Measurements from ENCODE around the gene PAM.

PAM gene

DNA sequence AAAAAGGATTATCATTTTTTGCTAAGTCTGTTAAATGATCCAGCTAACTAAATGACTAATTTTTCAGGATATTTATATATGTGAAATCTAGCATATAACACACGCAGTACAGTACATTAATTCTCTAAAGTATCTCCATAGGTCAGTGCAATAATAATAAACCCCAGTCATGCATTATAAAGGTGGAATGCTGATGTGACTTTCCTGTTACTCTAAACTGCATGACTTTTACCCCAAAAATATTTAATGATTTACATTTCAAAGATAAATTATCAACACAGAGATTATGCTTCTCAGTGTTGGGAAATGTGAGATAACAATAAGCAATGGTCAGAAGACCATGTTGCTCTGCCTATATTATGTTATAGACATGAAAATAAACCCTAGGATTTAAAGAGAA, 34.1 kb upstream of the PAM start:
- Histone ChIP-seq H3K4me1 (ENCODE audit: control insufficient read depth, insufficient read depth, low read depth, low read length) (peaks cover 2% of the 10 kb centered on the region), H4K8ac (ENCODE audit: low read length) (no peak overlapping the region), H2BK120ac (ENCODE audit: low read depth, low read length) (no peak overlapping the region), H3K18ac (ENCODE audit: low read depth in 1 of 2, low read length in 2 of 2) (no peak overlapping the region), H2BK5ac (ENCODE audit: low read depth, low read length, poor library complexity, severe bottlenecking) (no peak overlapping the region), H2BK12ac (ENCODE audit: low read length in 2 of 2) (no peak overlapping the region), H3K23ac (ENCODE audit: low read length in 2 of 2) (no peak overlapping the region), H3K79me1 (replicated peaks; ENCODE audit: low read length, poor library complexity, severe bottlenecking) (no peaks in the 10 kb centered on the region), H3K27me3 (ENCODE audit: control insufficient read depth in 1 of 2, insufficient read depth in 1 of 2, low read length in 2 of 2) (no peaks in the 10 kb centered on the region), H3K9me3 (ENCODE audit: control insufficient read depth, low read length) (no peaks in the 10 kb centered on the region), H2AK5ac (ENCODE audit: low read length, severe bottlenecking) (no peak overlapping the region), H2AFZ (ENCODE audit: low read depth, low read length) (no peak overlapping the region), H4K91ac (ENCODE audit: low read length) (no peak overlapping the region), H3K36me3 (ENCODE audit: control insufficient read depth in 1 of 2, insufficient read depth in 2 of 2, low read depth in 1 of 2, low read length in 2 of 2) (no peaks in the 10 kb centered on the region), H3K27ac (ENCODE audit: low read length, poor library complexity, severe bottlenecking) (no peak overlapping the region), H3K9ac (ENCODE audit: low read length) (no peak overlapping the region), H3K4me2 (ENCODE audit: low read length, poor library complexity, severe bottlenecking) (no peak overlapping the region), H3K14ac (ENCODE audit: low read length in 2 of 2) (no peak overlapping the region), H2BK15ac (ENCODE audit: low read depth, poor library complexity, severe bottlenecking) (no peak overlapping the region), H3K4ac (ENCODE audit: low read depth in 1 of 2, low read length in 2 of 2) (no peak overlapping the region), H3K4me3 (ENCODE audit: insufficient read depth in 1 of 2, low read depth in 1 of 2, low read length in 2 of 2) (no peak overlapping the region)
- WGBS: no CpG with 5 or more reads among the region's 1 CpG
- DNase-seq: no peak

DNA sequence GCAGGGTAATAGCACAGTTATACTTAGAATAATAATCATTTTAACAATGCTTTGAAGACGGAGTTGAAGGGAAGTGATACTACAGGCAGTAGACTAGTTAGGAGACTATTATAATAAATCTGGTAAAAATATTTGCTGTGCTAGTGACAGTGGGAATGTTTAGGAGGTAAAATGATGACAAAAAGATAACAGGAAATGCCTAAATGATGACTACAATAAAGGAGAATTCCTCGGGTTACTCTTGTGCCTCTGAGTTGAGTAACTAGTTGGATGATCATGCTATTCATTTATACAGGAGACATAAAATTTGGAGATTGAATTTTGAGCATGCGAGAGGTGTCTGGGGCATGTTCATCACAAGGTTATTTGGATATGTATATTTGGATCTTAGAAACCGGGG, 32.2 kb upstream of the PAM start:
- H2BK12ac ChIP-seq (ENCODE audit: low read length in 2 of 2): no peak overlapping the region
- H3K4me1 ChIP-seq (ENCODE audit: control insufficient read depth, insufficient read depth, low read depth, low read length): no peaks in the 10 kb centered on the region
- no peak overlapping the region for H4K8ac ChIP-seq (ENCODE audit: low read length)
- H3K4me3 ChIP-seq (ENCODE audit: insufficient read depth in 1 of 2, low read depth in 1 of 2, low read length in 2 of 2): no peak overlapping the region
- H2AK5ac ChIP-seq (ENCODE audit: low read length, severe bottlenecking): no peak overlapping the region
- H3K23ac ChIP-seq (ENCODE audit: low read length in 2 of 2): no peak overlapping the region
- no peak overlapping the region for H3K18ac ChIP-seq (ENCODE audit: low read depth in 1 of 2, low read length in 2 of 2)
- H3K4ac ChIP-seq (ENCODE audit: low read depth in 1 of 2, low read length in 2 of 2): no peak overlapping the region
- no peaks in the 10 kb centered on the region for H3K9me3 ChIP-seq (ENCODE audit: control insufficient read depth, low read length)
- no peak overlapping the region for H4K91ac ChIP-seq (ENCODE audit: low read length)
- no peak overlapping the region for H2BK120ac ChIP-seq (ENCODE audit: low read depth, low read length)
- H2BK5ac ChIP-seq (ENCODE audit: low read depth, low read length, poor library complexity, severe bottlenecking): no peak overlapping the region
- H3K79me1 ChIP-seq (replicated peaks; ENCODE audit: low read length, poor library complexity, severe bottlenecking): no peaks in the 10 kb centered on the region
- H3K4me2 ChIP-seq (ENCODE audit: low read length, poor library complexity, severe bottlenecking): no peak overlapping the region
- WGBS: 36% methylated on average over 4 of the region's 4 CpGs
- no peak overlapping the region for H2AFZ ChIP-seq (ENCODE audit: low read depth, low read length)
- no peaks in the 10 kb centered on the region for H3K36me3 ChIP-seq (ENCODE audit: control insufficient read depth in 1 of 2, insufficient read depth in 2 of 2, low read depth in 1 of 2, low read length in 2 of 2)
- peak; percentile 42 for DNase-seq
- no peaks in the 10 kb centered on the region for H3K27me3 ChIP-seq (ENCODE audit: control insufficient read depth in 1 of 2, insufficient read depth in 1 of 2, low read length in 2 of 2)
- H3K27ac ChIP-seq (ENCODE audit: low read length, poor library complexity, severe bottlenecking): no peak overlapping the region
- H3K14ac ChIP-seq (ENCODE audit: low read length in 2 of 2): no peak overlapping the region
- H2BK15ac ChIP-seq (ENCODE audit: low read depth, poor library complexity, severe bottlenecking): no peak overlapping the region
- H3K9ac ChIP-seq (ENCODE audit: low read length): no peak overlapping the region

DNA sequence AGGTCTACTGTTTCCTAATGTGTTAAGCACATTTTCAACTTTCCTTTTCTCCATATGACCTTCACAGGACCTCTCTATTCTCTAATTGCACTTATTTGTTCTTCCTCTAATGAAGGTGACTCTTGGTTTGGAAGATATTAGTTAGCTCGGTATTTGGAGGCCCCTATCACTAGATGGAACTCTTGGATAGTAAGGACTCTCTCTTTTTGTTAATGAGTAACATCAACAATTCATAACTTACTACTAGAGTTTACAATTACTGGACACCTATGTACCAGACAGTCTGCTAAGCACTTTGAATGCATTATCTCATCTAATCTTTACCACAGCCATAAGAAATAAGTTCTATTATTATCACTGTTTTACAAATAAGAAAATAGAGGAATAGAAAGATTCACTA, 23.4 kb upstream of the PAM start:
- Histone ChIP-seq H3K4me3 (ENCODE audit: insufficient read depth in 1 of 2, low read depth in 1 of 2, low read length in 2 of 2) (no peak overlapping the region), H3K9me3 (ENCODE audit: control insufficient read depth, low read length) (no peaks in the 10 kb centered on the region), H3K23ac (ENCODE audit: low read length in 2 of 2) (no peak overlapping the region), H3K36me3 (ENCODE audit: control insufficient read depth in 1 of 2, insufficient read depth in 2 of 2, low read depth in 1 of 2, low read length in 2 of 2) (no peaks in the 10 kb centered on the region), H3K27ac (ENCODE audit: low read length, poor library complexity, severe bottlenecking) (no peak overlapping the region), H3K4ac (ENCODE audit: low read depth in 1 of 2, low read length in 2 of 2) (no peak overlapping the region), H2AK5ac (ENCODE audit: low read length, severe bottlenecking) (no peak overlapping the region), H2BK5ac (ENCODE audit: low read depth, low read length, poor library complexity, severe bottlenecking) (no peak overlapping the region), H2BK12ac (ENCODE audit: low read length in 2 of 2) (no peak overlapping the region), H2BK15ac (ENCODE audit: low read depth, poor library complexity, severe bottlenecking) (no peak overlapping the region), H4K8ac (ENCODE audit: low read length) (no peak overlapping the region), H3K4me1 (ENCODE audit: control insufficient read depth, insufficient read depth, low read depth, low read length) (peaks cover 2% of the 10 kb centered on the region), H3K27me3 (ENCODE audit: control insufficient read depth in 1 of 2, insufficient read depth in 1 of 2, low read length in 2 of 2) (no peaks in the 10 kb centered on the region), H3K18ac (ENCODE audit: low read depth in 1 of 2, low read length in 2 of 2) (no peak overlapping the region), H2BK120ac (ENCODE audit: low read depth, low read length) (no peak overlapping the region), H4K91ac (ENCODE audit: low read length) (no peak overlapping the region), H2AFZ (ENCODE audit: low read depth, low read length) (no peak overlapping the region), H3K14ac (ENCODE audit: low read length in 2 of 2) (no peak overlapping the region), H3K4me2 (ENCODE audit: low read length, poor library complexity, severe bottlenecking) (no peak overlapping the region), H3K79me1 (replicated peaks; ENCODE audit: low read length, poor library complexity, severe bottlenecking) (no peaks in the 10 kb centered on the region), H3K9ac (ENCODE audit: low read length) (no peak overlapping the region)
- WGBS: no CpG with 5 or more reads among the region's 1 CpG
- no peak for DNase-seq

DNA sequence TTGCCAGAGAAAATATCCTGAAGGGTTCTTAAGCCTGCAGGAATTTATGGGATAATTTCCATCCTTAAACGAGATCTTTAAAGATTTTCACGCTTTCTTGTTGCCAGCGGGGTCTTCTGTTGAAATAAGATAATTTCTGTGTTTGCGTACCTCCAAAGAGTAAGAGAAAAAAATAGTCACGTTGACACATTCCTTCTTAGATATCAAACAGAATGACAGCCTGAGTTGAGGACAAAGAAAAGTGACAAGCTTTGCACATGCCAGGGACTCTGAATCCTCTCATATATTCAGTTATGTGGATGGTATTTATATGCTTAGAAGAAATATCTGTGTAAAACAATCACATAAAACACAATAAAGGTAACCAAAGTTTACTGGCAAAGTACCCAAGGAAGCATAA, 21.6 kb upstream of the PAM start:
- H3K27me3 ChIP-seq (ENCODE audit: control insufficient read depth in 1 of 2, insufficient read depth in 1 of 2, low read length in 2 of 2): no peaks in the 10 kb centered on the region
- no peak overlapping the region for H2AFZ ChIP-seq (ENCODE audit: low read depth, low read length)
- H3K9me3 ChIP-seq (ENCODE audit: control insufficient read depth, low read length): no peaks in the 10 kb centered on the region
- H2BK5ac ChIP-seq (ENCODE audit: low read depth, low read length, poor library complexity, severe bottlenecking): no peak overlapping the region
- WGBS: 93% methylated on average over 4 of the region's 5 CpGs
- no peak overlapping the region for H4K91ac ChIP-seq (ENCODE audit: low read length)
- H3K18ac ChIP-seq (ENCODE audit: low read depth in 1 of 2, low read length in 2 of 2): no peak overlapping the region
- H3K36me3 ChIP-seq (ENCODE audit: control insufficient read depth in 1 of 2, insufficient read depth in 2 of 2, low read depth in 1 of 2, low read length in 2 of 2): no peaks in the 10 kb centered on the region
- H2AK5ac ChIP-seq (ENCODE audit: low read length, severe bottlenecking): no peak overlapping the region
- no peak for DNase-seq
- H4K8ac ChIP-seq (ENCODE audit: low read length): no peak overlapping the region
- H2BK12ac ChIP-seq (ENCODE audit: low read length in 2 of 2): no peak overlapping the region
- H3K23ac ChIP-seq (ENCODE audit: low read length in 2 of 2): no peak overlapping the region
- peaks cover 2% of the 10 kb centered on the region for H3K4me1 ChIP-seq (ENCODE audit: control insufficient read depth, insufficient read depth, low read depth, low read length)
- no peaks in the 10 kb centered on the region for H3K79me1 ChIP-seq (replicated peaks; ENCODE audit: low read length, poor library complexity, severe bottlenecking)
- H3K14ac ChIP-seq (ENCODE audit: low read length in 2 of 2): no peak overlapping the region
- H3K4me3 ChIP-seq (ENCODE audit: insufficient read depth in 1 of 2, low read depth in 1 of 2, low read length in 2 of 2): no peak overlapping the region
- H3K4me2 ChIP-seq (ENCODE audit: low read length, poor library complexity, severe bottlenecking): no peak overlapping the region
- H2BK15ac ChIP-seq (ENCODE audit: low read depth, poor library complexity, severe bottlenecking): no peak overlapping the region
- no peak overlapping the region for H2BK120ac ChIP-seq (ENCODE audit: low read depth, low read length)
- no peak overlapping the region for H3K9ac ChIP-seq (ENCODE audit: low read length)
- no peak overlapping the region for H3K27ac ChIP-seq (ENCODE audit: low read length, poor library complexity, severe bottlenecking)
- H3K4ac ChIP-seq (ENCODE audit: low read depth in 1 of 2, low read length in 2 of 2): no peak overlapping the region
